ENCODE data around the gene ZNF91.

The ZNF91 gene

GRCh38 chr19:23351806-23352205, 43.5 kb downstream of the ZNF91 start:
- no peak for TF ChIP-seq POLR2AphosphoS5 (IDR thresholded peaks at IDR 0.05; ENCODE audit: low read depth, low read length)
- TF ChIP-seq SIN3A (IDR thresholded peaks at IDR 0.05; ENCODE audit: borderline replicate concordance, insufficient read depth, low read length): no peak
- TF ChIP-seq TAF1 (IDR thresholded peaks at IDR 0.05; ENCODE audit: borderline replicate concordance, insufficient read depth, low read length): no peak
- no peak for TF ChIP-seq REST (IDR thresholded peaks at IDR 0.05; ENCODE audit: insufficient read depth in 1 of 2, low read depth in 2 of 2, low read length in 2 of 2)
- no peak for TF ChIP-seq FOXP2 (optimal IDR thresholded peaks at IDR 0.05; ENCODE audit: borderline replicate concordance, extremely low read depth, extremely low read length, insufficient read depth)

- TF ChIP-seq REST (IDR thresholded peaks at IDR 0.05; ENCODE audit: insufficient read depth in 1 of 2, low read depth in 2 of 2, low read length in 2 of 2): no peak
- no peak for TF ChIP-seq TAF1 (IDR thresholded peaks at IDR 0.05; ENCODE audit: borderline replicate concordance, insufficient read depth, low read length)
- TF ChIP-seq POLR2AphosphoS5 (IDR thresholded peaks at IDR 0.05; ENCODE audit: low read depth, low read length): no peak
- no peak for TF ChIP-seq FOXP2 (optimal IDR thresholded peaks at IDR 0.05; ENCODE audit: borderline replicate concordance, extremely low read depth, extremely low read length, insufficient read depth)
These were observed 48.6 kb downstream of the ZNF91 start for GRCh38 chr19:23346696-23347095.

DNA sequence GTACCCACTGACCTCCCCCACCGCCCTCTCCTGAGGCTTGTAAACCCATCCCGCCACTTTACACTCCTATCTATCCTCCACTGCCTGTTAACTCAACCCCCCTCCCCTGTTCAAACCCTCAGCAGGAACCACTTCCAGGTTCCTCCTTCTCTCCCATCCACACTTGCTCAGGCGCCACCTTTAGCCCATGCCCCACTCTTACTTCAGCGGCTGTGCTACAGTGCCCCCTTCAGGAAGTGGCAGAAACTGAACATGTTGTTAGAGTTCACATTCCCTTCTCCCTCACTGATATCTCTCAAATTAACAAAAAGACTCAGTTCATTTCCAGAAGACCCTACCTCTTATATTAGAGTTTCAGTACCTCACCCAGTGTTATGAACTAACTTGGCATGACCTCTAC, 49.4 kb downstream of the ZNF91 start:
- no peak for TF ChIP-seq REST (IDR thresholded peaks at IDR 0.05; ENCODE audit: insufficient read depth in 1 of 2, low read depth in 2 of 2, low read length in 2 of 2)

GRCh38 chr19:23343434-23344010, 51.7 kb downstream of the ZNF91 start:
- TF ChIP-seq POLR2AphosphoS5 (IDR thresholded peaks at IDR 0.05; ENCODE audit: low read depth, low read length) (no peak), SIN3A (IDR thresholded peaks at IDR 0.05; ENCODE audit: borderline replicate concordance, insufficient read depth, low read length) (no peak), REST (IDR thresholded peaks at IDR 0.05; ENCODE audit: insufficient read depth in 1 of 2, low read depth in 2 of 2, low read length in 2 of 2) (no peak), TAF1 (IDR thresholded peaks at IDR 0.05; ENCODE audit: borderline replicate concordance, insufficient read depth, low read length) (no peak), FOXP2 (optimal IDR thresholded peaks at IDR 0.05; ENCODE audit: borderline replicate concordance, extremely low read depth, extremely low read length, insufficient read depth) (no peak)

DNA sequence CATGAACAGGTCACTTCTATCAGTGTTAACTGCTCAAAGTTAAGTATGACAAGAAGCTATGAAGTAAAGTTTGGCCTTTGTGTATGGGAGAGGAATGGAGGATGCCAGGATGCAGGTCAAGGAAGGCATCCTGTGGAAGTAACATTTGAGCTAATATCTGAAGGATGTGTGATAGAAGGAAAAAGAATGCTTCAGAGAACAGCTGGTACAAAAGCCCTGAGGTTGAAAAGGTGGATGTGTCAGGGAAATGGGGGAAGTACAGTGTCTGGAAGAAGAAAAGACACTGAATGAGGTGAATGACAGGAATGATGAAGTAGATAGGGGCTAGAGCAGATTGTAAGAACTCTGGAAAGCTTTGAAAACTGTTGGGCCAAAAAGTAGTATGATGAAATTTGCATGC, 67.1 kb downstream of the ZNF91 start:
- no peak for TF ChIP-seq REST (IDR thresholded peaks at IDR 0.05; ENCODE audit: insufficient read depth in 1 of 2, low read depth in 2 of 2, low read length in 2 of 2)
- no peak for TF ChIP-seq SIN3A (IDR thresholded peaks at IDR 0.05; ENCODE audit: borderline replicate concordance, insufficient read depth, low read length)
- TF ChIP-seq FOXP2 (optimal IDR thresholded peaks at IDR 0.05; ENCODE audit: borderline replicate concordance, extremely low read depth, extremely low read length, insufficient read depth): no peak
- no peak for TF ChIP-seq POLR2AphosphoS5 (IDR thresholded peaks at IDR 0.05; ENCODE audit: low read depth, low read length)
- no peak for TF ChIP-seq TAF1 (IDR thresholded peaks at IDR 0.05; ENCODE audit: borderline replicate concordance, insufficient read depth, low read length)

Measured in PFSK-1 (cell line).